AG09309 (cell line): ENCODE data around the gene BNC2.

ENCODE experiments used
- DNase-seq: peaks from one replicate; pipeline ENCODE4 v3.0.0-alpha.2; 2010; ENCODE audit warnings: low read depth
- H3K4me3 ChIP-seq: 2 replicates; pipeline ENCODE4 v1.5.1; 2011; ENCODE audit warnings: mild to moderate bottlenecking, low read depth, low read length, moderate library complexity; ENCODE audit not compliant: control insufficient read depth
- CTCF ChIP-seq: IDR thresholded peaks from 2 replicates; pipeline ENCODE4 v1.5.1; 2011; ENCODE audit warnings: mild to moderate bottlenecking, low read depth, low read length, inconsistent platforms; ENCODE audit not compliant: insufficient read depth, control insufficient read depth; ENCODE audit errors: missing control alignments

The BNC2 gene

GRCh38 chr9:16701347-16701746 is 169.1 kb downstream of the BNC2 start:
- no peak for DNase-seq
- H3K4me3 ChIP-seq: no peak overlapping the region
- no peak for TF ChIP-seq CTCF

GRCh38 chr9:16693616-16694015 is 176.9 kb downstream of the BNC2 start:
- DNase-seq: no peak
- no peak overlapping the region for H3K4me3 ChIP-seq
- TF ChIP-seq CTCF: no peak

GRCh38 chr9:16690628-16691027 is 179.8 kb downstream of the BNC2 start:
- H3K4me3 ChIP-seq: no peak overlapping the region
- DNase-seq: no peak
- TF ChIP-seq CTCF: no peak

- no peak for TF ChIP-seq CTCF
- H3K4me3 ChIP-seq: no peak overlapping the region
- DNase-seq: no peak
Observed at GRCh38 chr9:16690205-16690604, 180.3 kb downstream of the BNC2 start.

- no peak overlapping the region for H3K4me3 ChIP-seq
- DNase-seq: no peak
- no peak for TF ChIP-seq CTCF
Observed at GRCh38 chr9:16689351-16689938, 181.0 kb downstream of the BNC2 start.

GRCh38 chr9:16688814-16689213 is 181.7 kb downstream of the BNC2 start:
- no peak overlapping the region for H3K4me3 ChIP-seq

More at GRCh38 chr9:16688814-16689213, 181.7 kb downstream of the BNC2 start:
- no peak for DNase-seq
- TF ChIP-seq CTCF: no peak
